Fibroblast of the conjunctiva (primary cell): Measurements from ENCODE around the gene SEPTIN5.

ENCODE experiments used
- DNase-seq: peaks from one replicate; pipeline ENCODE4 v3.0.0-alpha.2; 2010; ENCODE audit warnings: low read depth

The SEPTIN5 gene

GRCh38 chr22:19705181-19705934 lies 8.9 kb upstream of the SEPTIN5 start:
- no peak for DNase-seq

DNA sequence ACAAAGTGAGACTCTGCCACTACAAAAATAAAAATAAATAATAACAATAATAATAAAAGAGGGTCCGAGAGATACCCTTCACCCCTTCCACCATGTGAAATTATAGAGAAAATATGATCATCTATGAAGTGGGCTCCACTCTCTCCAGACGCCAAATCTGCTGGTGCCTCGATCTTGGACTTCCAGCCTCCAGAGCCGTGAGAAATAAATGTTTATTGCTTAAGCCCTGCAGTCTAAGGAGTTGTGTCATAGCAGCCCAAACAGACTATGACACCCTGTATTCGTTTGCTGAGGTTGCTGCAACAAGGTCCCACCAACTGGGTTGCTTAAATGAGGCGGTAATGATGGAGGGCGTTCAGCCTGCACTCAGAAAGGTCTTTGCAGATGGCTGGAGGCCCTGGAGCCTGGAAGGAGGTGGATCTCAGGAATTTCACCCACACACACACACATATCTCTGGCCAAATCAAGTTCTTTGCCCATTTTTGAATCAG lies 7.6 kb upstream of the SEPTIN5 start:
- DNase-seq = no peak

DNA sequence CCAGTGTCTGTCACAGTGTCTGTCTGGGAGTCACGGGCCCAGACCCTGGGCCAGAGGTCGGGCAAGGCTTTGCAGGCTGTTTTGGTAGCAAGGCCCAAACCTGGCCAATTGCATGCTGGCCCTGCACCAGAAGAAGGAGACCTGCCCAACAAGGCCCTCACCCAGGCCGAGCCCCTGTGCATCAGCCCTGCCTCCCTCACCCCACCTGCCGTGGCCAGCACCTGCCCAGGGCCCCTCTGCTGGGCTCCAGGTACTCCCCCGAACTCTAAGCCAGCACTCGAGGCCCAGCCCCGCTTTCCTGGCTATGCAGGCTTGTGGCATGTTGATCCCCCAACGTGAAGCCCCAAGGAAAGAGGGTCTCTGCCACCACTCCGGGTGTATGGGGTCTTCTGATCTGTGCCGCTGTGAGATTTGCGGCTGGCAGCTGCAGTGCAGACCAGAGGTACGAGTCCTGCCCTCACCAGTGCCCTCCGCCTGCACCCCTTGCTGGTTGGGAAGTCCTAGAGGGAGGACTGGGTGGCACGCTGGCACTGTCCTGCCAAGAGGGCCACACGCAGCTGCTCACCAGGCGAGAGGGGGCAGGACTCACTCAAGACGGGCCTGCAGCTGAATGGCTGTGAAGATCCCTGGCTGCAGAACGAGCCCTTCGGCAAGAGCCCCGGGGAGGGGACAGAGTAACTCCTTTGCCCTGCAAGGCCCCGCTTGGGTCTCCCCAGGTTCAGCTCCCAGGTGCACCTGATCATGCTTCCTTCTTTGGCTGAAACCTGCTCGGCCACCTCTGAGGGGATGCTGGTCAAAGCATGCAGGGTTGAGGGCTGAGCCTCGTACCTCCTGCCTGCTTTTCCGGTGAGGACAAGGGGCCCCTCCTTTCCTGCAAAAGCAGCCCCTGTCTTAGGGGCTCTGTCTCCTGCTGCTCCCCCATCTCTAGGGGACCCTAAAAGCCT lies 6.7 kb upstream of the SEPTIN5 start:
- DNase-seq = no peak

DNA sequence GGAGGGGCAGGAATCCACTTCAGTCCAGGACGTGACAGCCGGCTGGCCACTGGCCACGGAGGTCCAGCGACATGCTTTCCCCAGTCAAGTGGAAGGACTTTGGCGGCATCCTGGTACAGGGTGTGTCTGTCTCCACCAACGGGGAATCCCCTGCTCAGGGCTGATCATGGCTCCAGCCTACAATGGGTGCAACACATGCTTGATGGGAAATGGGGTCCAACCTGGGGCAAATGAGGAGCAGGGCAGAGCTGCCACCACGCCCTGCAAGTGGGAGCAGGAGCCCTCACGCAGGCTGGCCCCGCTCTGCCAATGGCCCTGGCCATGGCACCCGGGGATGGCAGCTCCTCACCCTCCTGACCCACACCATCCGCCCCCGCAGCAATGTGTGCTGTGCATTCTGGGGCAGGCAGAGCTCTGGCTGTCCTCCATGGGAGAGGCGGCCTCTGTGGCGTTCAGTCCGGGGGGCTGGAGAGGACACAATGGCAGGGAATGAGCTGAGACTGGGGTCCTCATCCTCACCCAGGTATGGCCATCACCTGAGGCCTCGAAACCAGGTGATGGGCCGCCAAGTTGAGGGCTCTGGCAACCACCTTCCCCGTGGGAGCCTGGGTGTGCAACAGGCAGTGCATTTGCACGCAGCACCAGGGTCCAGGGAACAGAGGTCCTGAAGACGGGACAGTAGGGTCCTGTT lies 5.8 kb upstream of the SEPTIN5 start:
- DNase-seq = no peak

GRCh38 chr22:19709063-19709769 lies 5.1 kb upstream of the SEPTIN5 start:
- no peak for DNase-seq

- no peak for DNase-seq
These were observed 4.1 kb upstream of the SEPTIN5 start for GRCh38 chr22:19710020-19710768.

GRCh38 chr22:19710769-19711106 lies 3.6 kb upstream of the SEPTIN5 start:
- DNase-seq = no peak

GRCh38 chr22:19713245-19713644 lies 1.1 kb upstream of the SEPTIN5 start:
- DNase-seq = no peak

- DNase-seq = no peak
These were observed 522 bp upstream of the SEPTIN5 start for GRCh38 chr22:19713650-19714311.

DNA sequence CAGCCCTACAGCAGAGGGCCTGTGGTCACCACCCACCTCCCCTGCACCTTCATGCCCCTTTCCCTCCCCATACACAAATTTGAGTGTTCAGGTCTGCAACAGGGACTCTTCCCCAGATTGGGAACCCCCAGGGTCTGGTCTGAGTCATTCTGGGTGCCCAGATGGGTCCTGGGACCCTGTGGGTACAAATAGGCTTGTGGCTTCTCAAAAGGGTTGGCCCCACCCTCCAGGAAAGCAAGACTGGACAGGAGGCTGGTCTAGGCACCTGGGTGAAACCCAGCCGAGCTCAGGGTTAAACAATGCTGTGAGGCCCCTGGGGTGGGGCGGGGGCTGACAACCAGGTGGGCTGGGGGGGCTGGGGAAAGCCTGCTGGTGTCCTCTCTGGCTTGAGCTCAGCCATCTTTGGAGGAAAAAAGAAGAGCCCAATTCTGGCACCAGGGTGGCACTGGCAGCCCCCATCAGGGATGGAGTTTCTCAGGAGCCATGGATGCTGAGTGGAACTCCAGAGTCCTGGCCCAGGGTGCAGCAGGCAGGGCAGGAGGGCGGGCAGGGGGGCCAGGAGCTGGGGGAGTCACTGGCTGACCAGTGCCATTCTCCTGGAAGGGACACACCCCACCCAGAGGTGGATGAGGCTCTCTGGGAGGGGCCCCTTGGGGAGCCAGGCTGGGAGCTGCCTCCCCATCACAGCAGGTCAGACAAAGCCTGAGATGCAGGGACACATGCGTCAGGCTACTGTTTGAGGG lies 1.1 kb downstream of the SEPTIN5 start:
- DNase-seq = no peak

- no peak for DNase-seq
These were observed 1.9 kb downstream of the SEPTIN5 start for GRCh38 chr22:19716041-19716828.

- no peak for DNase-seq
These were observed 2.5 kb downstream of the SEPTIN5 start for GRCh38 chr22:19716829-19717105.

GRCh38 chr22:19717181-19717580 lies 2.9 kb downstream of the SEPTIN5 start:
- no peak for DNase-seq

DNA sequence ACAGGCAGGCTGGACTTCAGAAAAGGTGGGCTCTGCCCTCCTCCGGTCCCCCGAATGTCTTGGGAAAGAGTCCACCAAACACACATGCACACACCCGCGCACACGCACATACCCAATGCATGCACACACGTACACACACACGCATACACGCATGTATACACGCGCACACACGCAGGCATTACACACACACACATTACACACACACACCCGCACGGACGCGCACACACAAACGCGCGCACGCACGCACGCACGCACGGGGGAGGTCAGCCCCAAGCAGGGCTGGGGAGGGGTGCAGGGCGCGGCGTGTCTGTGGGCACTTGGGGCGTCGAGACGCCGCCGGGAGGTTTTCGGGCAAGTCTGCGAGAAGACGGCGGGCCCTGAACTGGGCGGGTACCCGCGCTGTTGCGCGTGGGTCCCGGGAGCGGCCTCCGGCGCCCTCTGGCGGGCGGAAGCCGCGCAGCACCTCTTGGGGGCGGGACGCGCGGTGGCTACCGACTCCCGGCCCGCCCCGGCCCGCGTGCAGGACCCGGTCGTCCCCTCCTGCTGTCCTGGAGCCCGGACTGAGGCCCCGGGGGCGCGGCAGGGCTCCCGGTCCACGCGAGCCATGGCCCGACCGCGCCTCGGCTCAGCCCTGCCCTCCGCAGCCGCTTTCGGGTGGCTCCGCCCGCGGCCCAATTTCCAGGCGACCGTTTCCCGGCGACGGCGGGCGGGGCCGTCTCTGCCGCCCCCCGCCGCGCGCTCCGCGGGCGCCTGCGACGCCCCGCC lies 3.6 kb downstream of the SEPTIN5 start:
- peak; percentile 18 for DNase-seq

- no peak for DNase-seq
These were observed 4.2 kb downstream of the SEPTIN5 start for GRCh38 chr22:19718456-19719049.

- DNase-seq = no peak
These were observed 4.8 kb downstream of the SEPTIN5 start for GRCh38 chr22:19719050-19719482.

- no peak for DNase-seq
These were observed 5.3 kb downstream of the SEPTIN5 start for GRCh38 chr22:19719488-19720021.
